ENCODE data around the gene STARD9. TPM values are rescaled to one million over a fixed set of nuclear protein-coding genes. Genes with fewer than 3 reads are reported as not detected.

The STARD9 gene
- polyA plus RNA-seq, 1 donor (not counting 4 experiments of a cell fraction or from before 2014, with no cell fraction given), result 0.76 TPM

GRCh38 chr15:42627485-42627884 lies 52.1 kb downstream of the STARD9 start:
- Histone ChIP-seq H4K20me1 (ENCODE audit: control insufficient read depth, extremely low read depth, insufficient read depth, low read length) (no peaks in the 10 kb centered on the region), H3K9ac (ENCODE audit: control insufficient read depth, extremely low read depth, insufficient read depth, low read length) (no peak overlapping the region), H3K9me1 (ENCODE audit: control insufficient read depth, extremely low read depth, insufficient read depth, low read length) (no peaks in the 10 kb centered on the region), H3K4me1 (ENCODE audit: control insufficient read depth, extremely low read depth, insufficient read depth, low read length) (no peaks in the 10 kb centered on the region), H2AFZ (ENCODE audit: control insufficient read depth, low read length) (no peak overlapping the region), H3K79me2 (ENCODE audit: control insufficient read depth, insufficient read depth, low read length) (no peaks in the 10 kb centered on the region), H3K4me2 (ENCODE audit: control insufficient read depth, extremely low read depth, insufficient read depth, low read depth, low read length) (no peak overlapping the region), H3K4me3 (ENCODE audit: control insufficient read depth in 2 of 3, extremely low read depth in 1 of 3, insufficient read depth in 2 of 3, low read depth in 1 of 3, low read length in 3 of 3) (no peak overlapping the region), H3K27me3 (ENCODE audit: control insufficient read depth, extremely low read depth, insufficient read depth, low read length) (no peaks in the 10 kb centered on the region), H3K36me3 (ENCODE audit: control insufficient read depth in 2 of 2, extremely low read depth in 1 of 2, insufficient read depth in 2 of 2, low read length in 2 of 2) (no peaks in the 10 kb centered on the region), H3K9me3 (ENCODE audit: control insufficient read depth, low read depth, low read length) (no peaks in the 10 kb centered on the region), H3K27ac (ENCODE audit: control insufficient read depth, insufficient read depth, low read length) (no peak overlapping the region)
- FAIRE-seq (no peak), DNase-seq (ENCODE audit: low read depth, low spot score) (no peak)
- no peak for TF ChIP-seq CTCF (optimal IDR thresholded peaks at IDR 0.05 in 1 of 3, IDR thresholded peaks at IDR 0.05 in 1 of 3, conservative IDR thresholded peaks at IDR 0.05 in 1 of 3; ENCODE audit: extremely low read depth in 1 of 3, insufficient read depth in 2 of 3, low read length in 3 of 3)
- TF ChIP-seq EZH2 (IDR thresholded peaks at IDR 0.05; ENCODE audit: low read length), result no peak
- dilution Hi-C loops (cut with MboI; ENCODE audit: extremely low pct_ligation_motif_present, low sequenced_read_pairs), result no loop called here

GRCh38 chr15:42628761-42629160 lies 53.4 kb downstream of the STARD9 start:
- no peaks in the 10 kb centered on the region for H3K9me3 ChIP-seq (ENCODE audit: control insufficient read depth, low read depth, low read length)
- no peaks in the 10 kb centered on the region for H3K27me3 ChIP-seq (ENCODE audit: control insufficient read depth, extremely low read depth, insufficient read depth, low read length)
- H3K4me1 ChIP-seq (ENCODE audit: control insufficient read depth, extremely low read depth, insufficient read depth, low read length), result no peaks in the 10 kb centered on the region
- DNase-seq (ENCODE audit: low read depth, low spot score), result no peak
- no peak overlapping the region for H3K4me2 ChIP-seq (ENCODE audit: control insufficient read depth, extremely low read depth, insufficient read depth, low read depth, low read length)
- no peaks in the 10 kb centered on the region for H4K20me1 ChIP-seq (ENCODE audit: control insufficient read depth, extremely low read depth, insufficient read depth, low read length)
- dilution Hi-C loops (cut with MboI; ENCODE audit: extremely low pct_ligation_motif_present, low sequenced_read_pairs), result no loop called here
- TF ChIP-seq EZH2 (IDR thresholded peaks at IDR 0.05; ENCODE audit: low read length), result no peak
- TF ChIP-seq CTCF (optimal IDR thresholded peaks at IDR 0.05 in 1 of 3, IDR thresholded peaks at IDR 0.05 in 1 of 3, conservative IDR thresholded peaks at IDR 0.05 in 1 of 3; ENCODE audit: extremely low read depth in 1 of 3, insufficient read depth in 2 of 3, low read length in 3 of 3), result no peak
- no peak for FAIRE-seq
- H3K9ac ChIP-seq (ENCODE audit: control insufficient read depth, extremely low read depth, insufficient read depth, low read length), result no peak overlapping the region
- no peak overlapping the region for H3K27ac ChIP-seq (ENCODE audit: control insufficient read depth, insufficient read depth, low read length)
- H2AFZ ChIP-seq (ENCODE audit: control insufficient read depth, low read length), result no peak overlapping the region
- no peaks in the 10 kb centered on the region for H3K79me2 ChIP-seq (ENCODE audit: control insufficient read depth, insufficient read depth, low read length)
- H3K9me1 ChIP-seq (ENCODE audit: control insufficient read depth, extremely low read depth, insufficient read depth, low read length), result no peaks in the 10 kb centered on the region
- no peak overlapping the region for H3K4me3 ChIP-seq (ENCODE audit: control insufficient read depth in 2 of 3, extremely low read depth in 1 of 3, insufficient read depth in 2 of 3, low read depth in 1 of 3, low read length in 3 of 3)
- no peaks in the 10 kb centered on the region for H3K36me3 ChIP-seq (ENCODE audit: control insufficient read depth in 2 of 2, extremely low read depth in 1 of 2, insufficient read depth in 2 of 2, low read length in 2 of 2)

All from keratinocyte (primary cell).